Spleen (tissue), 7 donors: ENCODE results near the gene CCDC50.

Experiments
- POLR2AphosphoS5 ChIP-seq, 3 donors: sonication (generic); formaldehyde crosslinking; IDR thresholded peaks; one replicate each; pipeline ENCODE4 v1.5.1; 2017; ENCODE audit warnings: antibody characterized with exemption in 3 of 3
- TF ChIP-seq, protein P1 (sequence below), 11 experiments: fragments of 200-600 bp in 7 of 11; fragments of 450-650 bp in 4 of 11; sonication (generic) in 4 of 11; IDR thresholded peaks in 8 of 11; conservative IDR thresholded peaks in 3 of 11; 1 replicate in 7 of 11; 2 replicates in 4 of 11; pipeline versions ENCODE4 v1.4.0 to v1.8.0; 2016 to 2021; ENCODE audit warnings: antibody characterized with exemption in 11 of 11, inconsistent platforms in 4 of 11, mild to moderate bottlenecking in 1 of 11
- donor health status: DM: no; HTN: no; CAD: no; lungs with moderate emphysema.
- donor health status: DM: no; HTN: no; CAD: no.
- donor health status: DM: no; HTN: no; CAD: no.

- TF ChIP-seq, protein P1, sequence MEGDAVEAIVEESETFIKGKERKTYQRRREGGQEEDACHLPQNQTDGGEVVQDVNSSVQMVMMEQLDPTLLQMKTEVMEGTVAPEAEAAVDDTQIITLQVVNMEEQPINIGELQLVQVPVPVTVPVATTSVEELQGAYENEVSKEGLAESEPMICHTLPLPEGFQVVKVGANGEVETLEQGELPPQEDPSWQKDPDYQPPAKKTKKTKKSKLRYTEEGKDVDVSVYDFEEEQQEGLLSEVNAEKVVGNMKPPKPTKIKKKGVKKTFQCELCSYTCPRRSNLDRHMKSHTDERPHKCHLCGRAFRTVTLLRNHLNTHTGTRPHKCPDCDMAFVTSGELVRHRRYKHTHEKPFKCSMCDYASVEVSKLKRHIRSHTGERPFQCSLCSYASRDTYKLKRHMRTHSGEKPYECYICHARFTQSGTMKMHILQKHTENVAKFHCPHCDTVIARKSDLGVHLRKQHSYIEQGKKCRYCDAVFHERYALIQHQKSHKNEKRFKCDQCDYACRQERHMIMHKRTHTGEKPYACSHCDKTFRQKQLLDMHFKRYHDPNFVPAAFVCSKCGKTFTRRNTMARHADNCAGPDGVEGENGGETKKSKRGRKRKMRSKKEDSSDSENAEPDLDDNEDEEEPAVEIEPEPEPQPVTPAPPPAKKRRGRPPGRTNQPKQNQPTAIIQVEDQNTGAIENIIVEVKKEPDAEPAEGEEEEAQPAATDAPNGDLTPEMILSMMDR (IDR thresholded peaks at IDR 0.05 in 8 of 11, conservative IDR thresholded peaks at IDR 0.05 in 3 of 11): no peak
- TF ChIP-seq POLR2AphosphoS5 (IDR thresholded peaks at IDR 0.05): no peak
These were observed 28.2 kb upstream of the CCDC50 start for GRCh38 chr3:191301017-191301416.
